Measurements from ENCODE around the gene FGF6.

FGF6 gene

DNA sequence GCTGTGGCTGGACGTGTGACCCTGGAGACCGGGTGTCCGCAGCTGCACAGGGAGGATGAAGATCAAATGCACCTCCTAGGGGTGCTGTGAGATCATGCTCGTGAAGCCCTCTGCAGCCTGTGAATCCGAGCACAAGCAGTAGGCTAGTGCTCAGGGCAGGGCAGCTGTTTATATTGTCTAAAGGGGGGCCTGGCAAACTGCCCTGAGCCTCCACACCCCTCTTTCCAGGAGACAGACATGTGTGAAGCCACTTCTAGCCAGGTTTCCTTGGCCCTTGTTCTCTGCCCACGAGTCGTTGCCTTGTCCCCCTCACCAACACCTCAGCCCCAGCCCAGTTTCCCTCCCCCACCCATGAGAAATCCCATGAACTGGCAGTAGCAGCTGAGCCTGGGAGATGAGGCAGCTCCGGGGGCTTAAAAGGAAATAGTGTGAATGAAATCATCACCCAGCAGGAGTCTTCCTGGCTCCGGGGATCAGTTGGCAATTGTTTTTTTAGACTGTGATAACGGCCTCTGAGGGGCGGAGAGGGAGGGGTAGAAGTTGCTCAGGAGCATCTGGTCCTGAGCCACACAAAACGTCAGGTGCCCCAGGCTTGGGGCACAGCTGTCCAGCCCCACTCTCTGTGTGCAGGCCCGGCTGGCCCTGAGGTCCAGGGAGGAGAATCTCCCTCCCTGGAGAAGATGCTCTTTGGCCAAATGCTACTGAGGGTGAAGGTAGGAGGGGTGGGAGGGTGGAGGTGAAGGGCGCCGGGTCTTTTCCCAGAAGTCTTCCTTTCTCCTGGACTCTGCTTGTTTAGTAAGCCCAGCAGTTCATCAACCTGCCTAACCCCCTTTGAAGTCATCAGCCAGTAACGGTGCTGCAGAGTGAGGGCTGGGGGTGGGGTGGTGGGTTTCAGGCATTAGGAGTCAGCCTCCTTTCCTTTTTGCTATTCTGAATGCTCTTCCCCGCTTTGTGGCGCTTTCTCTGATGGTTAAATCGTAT, 4.0 kb downstream of the FGF6 start:
- TF ChIP-seq, protein P1, sequence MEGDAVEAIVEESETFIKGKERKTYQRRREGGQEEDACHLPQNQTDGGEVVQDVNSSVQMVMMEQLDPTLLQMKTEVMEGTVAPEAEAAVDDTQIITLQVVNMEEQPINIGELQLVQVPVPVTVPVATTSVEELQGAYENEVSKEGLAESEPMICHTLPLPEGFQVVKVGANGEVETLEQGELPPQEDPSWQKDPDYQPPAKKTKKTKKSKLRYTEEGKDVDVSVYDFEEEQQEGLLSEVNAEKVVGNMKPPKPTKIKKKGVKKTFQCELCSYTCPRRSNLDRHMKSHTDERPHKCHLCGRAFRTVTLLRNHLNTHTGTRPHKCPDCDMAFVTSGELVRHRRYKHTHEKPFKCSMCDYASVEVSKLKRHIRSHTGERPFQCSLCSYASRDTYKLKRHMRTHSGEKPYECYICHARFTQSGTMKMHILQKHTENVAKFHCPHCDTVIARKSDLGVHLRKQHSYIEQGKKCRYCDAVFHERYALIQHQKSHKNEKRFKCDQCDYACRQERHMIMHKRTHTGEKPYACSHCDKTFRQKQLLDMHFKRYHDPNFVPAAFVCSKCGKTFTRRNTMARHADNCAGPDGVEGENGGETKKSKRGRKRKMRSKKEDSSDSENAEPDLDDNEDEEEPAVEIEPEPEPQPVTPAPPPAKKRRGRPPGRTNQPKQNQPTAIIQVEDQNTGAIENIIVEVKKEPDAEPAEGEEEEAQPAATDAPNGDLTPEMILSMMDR (IDR thresholded peaks at IDR 0.05; ENCODE audit: insufficient read depth, low read length, missing control alignments) = no peak
- ChIA-PET CTCF (no interaction called here), POLR2A (no interaction called here)
- H3K4me3 ChIP-seq (ENCODE audit: low read depth, low read length) = no peak overlapping the region
- DNase-seq (ENCODE audit: low read depth, low spot score) = no peak

- TF ChIP-seq, protein P1 (IDR thresholded peaks at IDR 0.05; ENCODE audit: insufficient read depth, low read length, missing control alignments) = no peak
- DNase-seq (ENCODE audit: low read depth, low spot score) = no peak
- ChIA-PET POLR2A (no interaction called here), CTCF (interaction anchor here (1.6 kb wide), 1 partner anchor 20 kb away, joined by 4 read pairs; no protein-coding TSS in a partner anchor)
- H3K4me3 ChIP-seq (ENCODE audit: low read depth, low read length) = no peak overlapping the region
Observed at GRCh38 chr12:4440187-4440941, 5.3 kb downstream of the FGF6 start.

GRCh38 chr12:4439736-4440135, 5.9 kb downstream of the FGF6 start:
- TF ChIP-seq, protein P1 (IDR thresholded peaks at IDR 0.05; ENCODE audit: insufficient read depth, low read length, missing control alignments) = no peak
- ChIA-PET CTCF (interaction anchor here (1.6 kb wide), 1 partner anchor 19 kb away, joined by 4 read pairs; no protein-coding TSS in a partner anchor), POLR2A (no interaction called here)
- no peak for DNase-seq (ENCODE audit: low read depth, low spot score)
- H3K4me3 ChIP-seq (ENCODE audit: low read depth, low read length) = no peak overlapping the region

DNA sequence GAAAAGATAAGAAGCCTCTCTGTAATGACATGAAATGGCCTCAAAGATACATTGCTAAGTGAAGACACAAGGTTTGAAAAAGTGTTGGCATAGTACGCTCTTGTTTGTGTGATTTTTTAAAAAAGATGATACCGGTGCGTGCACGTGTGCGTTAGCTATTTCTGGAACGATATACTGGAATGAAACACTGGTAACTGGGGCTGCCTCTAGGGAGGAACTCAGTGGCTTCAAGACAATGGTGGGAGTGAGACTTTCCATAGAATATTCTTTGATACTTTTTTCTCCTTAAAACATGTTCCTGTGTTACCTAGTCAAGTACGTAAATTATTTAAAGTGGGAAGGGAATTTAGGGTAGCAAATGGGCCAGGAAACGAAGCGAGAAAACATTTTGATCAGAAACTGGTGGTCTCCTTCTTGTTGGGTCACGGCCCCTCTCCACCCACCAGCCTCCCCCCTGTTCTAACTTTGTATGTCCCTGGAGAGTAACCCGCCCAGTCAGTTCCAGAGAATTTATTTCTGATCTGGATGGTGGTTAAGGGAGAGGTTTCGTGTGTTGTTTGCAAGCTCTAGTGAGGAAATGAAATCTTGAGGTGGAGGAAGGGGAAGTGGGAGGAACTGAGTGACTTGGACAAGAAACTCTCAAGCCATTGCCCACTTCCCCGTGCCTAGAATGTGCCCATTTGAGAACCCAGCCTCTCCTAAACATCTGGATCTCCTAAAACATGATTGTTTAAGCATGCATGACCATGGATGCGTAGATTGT, 6.6 kb downstream of the FGF6 start:
- TF ChIP-seq, protein P1 (IDR thresholded peaks at IDR 0.05; ENCODE audit: insufficient read depth, low read length, missing control alignments) = no peak
- POLR2A ChIA-PET = no interaction called here
- CTCF ChIA-PET = interaction anchor here (1.1 kb wide), 1 partner anchor 19 kb away, joined by 3 read pairs; no protein-coding TSS in a partner anchor
- no peak for DNase-seq (ENCODE audit: low read depth, low spot score)
- no peak overlapping the region for H3K4me3 ChIP-seq (ENCODE audit: low read depth, low read length)

- ChIA-PET CTCF (interaction anchor here (0.8 kb wide), 1 partner anchor 15 kb away, joined by 3 read pairs; no protein-coding TSS in a partner anchor), POLR2A (no interaction called here)
- no peak for DNase-seq (ENCODE audit: low read depth, low spot score)
- TF ChIP-seq, protein P1 (IDR thresholded peaks at IDR 0.05; ENCODE audit: insufficient read depth, low read length, missing control alignments) = no peak
- H3K4me3 ChIP-seq (ENCODE audit: low read depth, low read length) = no peak overlapping the region
Observed at GRCh38 chr12:4435537-4435936, 10.1 kb downstream of the FGF6 start.

Measured in AG04449 (cell line).